Stomach smooth muscle (tissue), 2 donors: ENCODE results near the gene S100A16.

Source experiments
- H3K27ac ChIP-seq: one replicate; pipeline ENCODE4 v1.7.0; 2013; ENCODE audit warnings: mild to moderate bottlenecking, low read length, inconsistent platforms
- H3K27me3 ChIP-seq, 2 donors: one replicate each; pipeline ENCODE4 v1.7.0; 2013; ENCODE audit warnings: low read length in 2 of 2; ENCODE audit not compliant: insufficient read depth in 2 of 2, control insufficient read depth in 1 of 2
- H3K36me3 ChIP-seq, 2 donors: one replicate each; pipeline ENCODE4 v1.7.0; 2013; ENCODE audit warnings: low read length in 2 of 2; ENCODE audit not compliant: control insufficient read depth in 2 of 2, insufficient read depth in 2 of 2
- H3K4me1 ChIP-seq: one replicate; pipeline ENCODE4 v1.7.0; 2013; ENCODE audit warnings: low read length; ENCODE audit not compliant: control insufficient read depth, insufficient read depth
- H3K4me3 ChIP-seq, 2 donors: one replicate each; pipeline ENCODE4 v1.7.0; 2013; ENCODE audit warnings: low read length in 2 of 2
- H3K9ac ChIP-seq, 2 donors: one replicate each; pipeline ENCODE4 v1.7.0; 2013; ENCODE audit warnings: low read length in 2 of 2, mild to moderate bottlenecking in 1 of 2
- H3K9me3 ChIP-seq, 2 donors: one replicate each; pipeline ENCODE4 v1.7.0; 2013; ENCODE audit warnings: low read length in 2 of 2; ENCODE audit not compliant: control insufficient read depth in 2 of 2
- donor health status: healthy.
- donor health status: Pancreatic carcinoma.

The S100A16 gene

DNA sequence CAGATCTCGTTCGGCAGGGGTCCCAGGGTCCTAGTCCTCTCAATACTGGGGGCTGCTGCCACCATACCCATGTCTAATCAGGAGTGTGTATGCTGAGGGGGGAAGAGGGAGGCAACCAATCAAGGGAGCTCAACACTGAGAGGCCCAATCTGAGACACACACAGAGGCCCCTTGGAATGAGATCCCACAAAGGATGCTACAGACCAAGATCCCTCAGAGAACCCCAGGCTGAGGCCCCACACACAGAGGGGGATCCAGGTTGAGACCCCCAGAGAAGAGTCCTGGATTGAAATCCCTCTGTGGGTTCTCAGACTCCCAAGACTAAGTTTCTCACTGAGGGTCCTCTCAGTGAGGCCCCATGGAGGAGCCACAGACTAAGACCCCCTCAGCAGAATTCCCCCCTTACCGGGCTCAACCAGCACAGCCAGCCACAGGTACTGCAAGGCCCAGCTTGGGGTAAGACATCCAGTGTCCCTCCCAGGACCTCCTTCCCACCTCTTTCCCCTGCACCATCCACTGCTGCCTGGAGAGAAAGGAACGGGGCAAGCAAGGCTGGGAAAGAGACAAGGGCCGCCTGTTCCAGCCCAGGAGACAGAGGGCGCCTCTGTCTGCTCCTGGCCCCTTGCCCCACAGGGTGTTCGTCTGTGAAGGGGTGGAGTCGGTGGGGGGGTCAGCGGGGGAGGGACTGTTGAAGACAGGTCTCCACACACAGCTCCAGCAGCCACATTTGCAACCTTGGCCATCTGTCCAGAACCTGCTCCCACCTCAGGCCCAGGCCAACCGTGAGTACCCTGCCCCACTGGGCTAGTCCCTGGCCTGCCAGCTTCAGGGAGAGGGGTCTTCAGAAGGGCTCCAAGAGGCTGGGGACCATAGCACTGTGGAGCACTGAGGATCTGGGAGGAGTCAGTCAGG lies 15.0 kb upstream of the S100A16 start, which contains the start of gene S100A1:
Gene S100A1, plus strand, starts transcription at position 720 of the 912 bp plus-strand sequence. CDS start 2,088 bp downstream, outside the sequence.
- H3K4me3 ChIP-seq = peak within 1 kb of the TSS; percentile 50 to 84
- peak within 1 kb of the TSS; percentile 83 for H3K27ac ChIP-seq
- H3K4me1 ChIP-seq = peaks cover 48% of the 10 kb centered on the region
- peak within 1 kb of the TSS; percentile 71 to 88 for H3K9ac ChIP-seq
- H3K9me3 ChIP-seq = no peaks in the 10 kb centered on the region
- no peaks in the 10 kb centered on the region for H3K36me3 ChIP-seq
- H3K27me3 ChIP-seq = no peaks in the 10 kb centered on the region

GRCh38 chr1:153626904-153627714 lies 14.2 kb upstream of the S100A16 start, which contains the start of gene S100A13:
S100A13 (minus strand) TSS chr1:153627505; CDS start chr1:153626472, 1,033 bp downstream.
- H3K4me1 ChIP-seq = peaks cover 48% of the 10 kb centered on the region
- H3K4me3 ChIP-seq = peak within 1 kb of the TSS; percentile 50 to 84
- H3K27me3 ChIP-seq = no peaks in the 10 kb centered on the region
- H3K9me3 ChIP-seq = no peaks in the 10 kb centered on the region
- no peaks in the 10 kb centered on the region for H3K36me3 ChIP-seq
- H3K27ac ChIP-seq = peak within 1 kb of the TSS; percentile 83
- H3K9ac ChIP-seq = peak within 1 kb of the TSS; percentile 71 to 88

DNA sequence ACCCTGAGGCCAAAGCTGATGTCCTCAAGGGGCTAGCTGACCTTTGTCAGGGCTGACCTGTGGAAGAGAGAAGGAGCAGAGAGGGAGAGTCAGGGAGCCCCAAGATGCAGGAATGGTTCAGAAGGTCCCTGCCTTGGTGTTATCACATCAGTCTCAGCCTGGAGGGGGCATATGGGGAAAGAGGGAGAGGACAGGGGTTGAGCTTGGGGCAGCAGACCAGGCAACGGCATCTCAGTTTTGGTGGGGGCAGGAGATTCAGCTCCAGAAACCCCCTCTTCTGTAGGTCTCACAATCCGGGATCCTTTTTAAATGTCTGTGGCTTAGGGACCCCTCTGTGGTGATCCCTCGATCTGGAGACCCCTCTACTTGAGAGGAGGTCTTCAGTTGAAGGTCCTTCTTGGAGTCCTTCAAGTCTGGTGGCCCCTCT lies 13.6 kb upstream of the S100A16 start:
- Histone ChIP-seq H3K4me3 (peak overlapping the region; percentile 50 to 84), H3K27ac (peak overlapping the region; percentile 83), H3K27me3 (no peaks in the 10 kb centered on the region), H3K4me1 (peaks cover 48% of the 10 kb centered on the region), H3K9me3 (no peaks in the 10 kb centered on the region), H3K36me3 (no peaks in the 10 kb centered on the region), H3K9ac (peak overlapping the region; percentile 71 to 88)

DNA sequence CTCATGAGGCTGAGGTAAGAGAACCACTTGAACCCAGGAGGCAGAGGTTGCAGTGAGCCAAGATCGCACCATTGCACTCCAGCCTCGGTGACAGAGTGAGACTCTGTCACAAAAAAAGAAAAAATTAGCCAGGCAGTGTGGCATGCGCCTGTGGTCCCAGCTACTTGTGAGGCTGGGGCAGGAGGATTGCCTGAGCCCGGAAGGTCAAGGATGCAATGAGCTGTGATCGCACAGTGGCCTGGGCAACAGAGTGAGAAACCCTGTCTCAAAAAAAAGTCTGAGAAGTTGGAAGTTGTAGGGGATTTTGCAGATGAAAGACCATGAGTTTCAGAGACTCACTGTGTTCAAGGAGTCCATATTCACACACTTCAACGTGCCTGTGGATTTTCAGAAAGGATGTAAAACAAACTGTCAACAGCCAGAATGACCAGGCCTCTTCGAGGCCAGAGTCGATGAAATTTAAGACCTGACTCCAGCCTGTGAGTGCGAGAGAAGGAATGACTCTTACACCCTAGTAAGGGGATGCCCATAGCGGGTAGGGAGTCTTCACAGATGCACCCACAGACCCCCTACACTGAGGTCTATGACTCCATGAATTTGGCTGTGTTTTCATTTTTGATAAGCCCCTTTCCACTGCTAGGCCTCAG lies 12.2 kb upstream of the S100A16 start:
- Histone ChIP-seq H3K36me3 (no peaks in the 10 kb centered on the region), H3K4me3 (no peak overlapping the region), H3K27me3 (no peaks in the 10 kb centered on the region), H3K27ac (peak overlapping the region; percentile 83), H3K9me3 (no peaks in the 10 kb centered on the region), H3K4me1 (peaks cover 45% of the 10 kb centered on the region), H3K9ac (peak overlapping the region in 1 of 2 donors; percentile 51)

DNA sequence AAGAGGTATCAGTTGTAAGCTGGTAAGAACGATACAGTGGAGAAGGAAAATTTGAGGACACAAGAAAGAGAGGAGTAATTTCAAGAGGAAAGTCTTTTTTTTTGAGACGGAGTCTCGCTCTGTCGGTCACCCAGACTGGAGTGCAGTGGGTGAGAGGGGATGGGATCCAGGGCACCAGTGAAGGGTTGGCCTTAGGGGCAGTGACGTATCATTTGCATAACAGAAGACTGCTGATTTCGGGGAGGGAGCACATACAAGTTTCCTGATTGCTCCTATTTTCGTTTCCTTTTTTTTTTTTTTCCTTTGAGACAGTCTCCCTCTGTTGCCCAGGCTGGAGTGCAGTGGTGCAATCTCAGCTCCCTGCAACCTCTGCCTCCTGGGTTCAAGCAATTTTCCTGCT lies 10.2 kb upstream of the S100A16 start:
- Histone ChIP-seq H3K36me3 (peaks cover 0 to 7% of the 10 kb centered on the region in 2 donors), H3K4me3 (no peak overlapping the region), H3K9me3 (no peaks in the 10 kb centered on the region), H3K4me1 (peaks cover 40% of the 10 kb centered on the region), H3K9ac (no peak overlapping the region), H3K27me3 (no peaks in the 10 kb centered on the region), H3K27ac (no peak overlapping the region)

GRCh38 chr1:153619171-153619570 lies 6.2 kb upstream of the S100A16 start:
- peaks cover 25% of the 10 kb centered on the region for H3K4me1 ChIP-seq

GRCh38 chr1:153617663-153618062 lies 4.7 kb upstream of the S100A16 start:
- H3K27ac ChIP-seq = no peak overlapping the region
- no peaks in the 10 kb centered on the region for H3K27me3 ChIP-seq
- peaks cover 0 to 7% of the 10 kb centered on the region in 2 donors for H3K36me3 ChIP-seq
- H3K9ac ChIP-seq = no peak overlapping the region
- no peaks in the 10 kb centered on the region for H3K9me3 ChIP-seq
- H3K4me3 ChIP-seq = no peak overlapping the region
- H3K4me1 ChIP-seq = peaks cover 28% of the 10 kb centered on the region

More at GRCh38 chr1:153619171-153619570, 6.2 kb upstream of the S100A16 start:
- H3K9ac ChIP-seq = no peak overlapping the region
- H3K36me3 ChIP-seq = peaks cover 0 to 7% of the 10 kb centered on the region in 2 donors
- H3K4me3 ChIP-seq = no peak overlapping the region
- no peaks in the 10 kb centered on the region for H3K9me3 ChIP-seq
- no peaks in the 10 kb centered on the region for H3K27me3 ChIP-seq
- H3K27ac ChIP-seq = no peak overlapping the region

GRCh38 chr1:153616917-153617311 lies 4.0 kb upstream of the S100A16 start:
- Histone ChIP-seq H3K9ac (no peak overlapping the region), H3K9me3 (no peaks in the 10 kb centered on the region), H3K27ac (no peak overlapping the region), H3K4me1 (peaks cover 31% of the 10 kb centered on the region), H3K4me3 (no peak overlapping the region), H3K36me3 (peaks cover 0 to 7% of the 10 kb centered on the region in 2 donors), H3K27me3 (no peaks in the 10 kb centered on the region)

GRCh38 chr1:153616144-153616916 lies 3.4 kb upstream of the S100A16 start, which contains the start of gene S100A14:
S100A14 (minus strand) TSS chr1:153616325; CDS start chr1:153615858, 467 bp downstream.
- no peak within 1 kb of the TSS for H3K9ac ChIP-seq
- H3K27ac ChIP-seq = no peak within 1 kb of the TSS
- H3K9me3 ChIP-seq = no peaks in the 10 kb centered on the region
- no peak within 1 kb of the TSS for H3K4me3 ChIP-seq
- no peaks in the 10 kb centered on the region for H3K27me3 ChIP-seq
- peaks cover 0 to 7% of the 10 kb centered on the region in 2 donors for H3K36me3 ChIP-seq
- H3K4me1 ChIP-seq = peaks cover 37% of the 10 kb centered on the region
